GM23338 (cell line): Measurements from ENCODE around the gene SON. TPM values are rescaled to one million over a fixed set of nuclear protein-coding genes. Genes with fewer than 3 reads are reported as not detected.

Source experiments
- ATAC-seq: fragments of 200-7000 bp; cut with Tn5 transposase; 3 replicates; pipeline ENCODE4 v1.9.1; 2020
- DNase-seq: peaks from one replicate; pipeline ENCODE4 v3.0.0-alpha.2; 2015; ENCODE audit warnings: low spot score
- H2AFZ ChIP-seq: fragments of 200-600 bp; sonication (generic); 2 replicates; pipeline ENCODE4 v1.8.0; 2016; ENCODE audit warnings: antibody characterized with exemption, mild to moderate bottlenecking, moderate library complexity
- H3F3A ChIP-seq: fragments of 200-600 bp; sonication (generic); replicated peaks from 2 replicates; pipeline ENCODE4 v1.8.0; 2017; ENCODE audit warnings: antibody characterized with exemption, mixed run types, low read depth
- H3K27ac ChIP-seq: fragments of 200-600 bp; sonication (generic); 2 replicates; pipeline ENCODE4 v1.6.1; 2016; ENCODE audit warnings: low read depth
- H3K27me3 ChIP-seq: fragments of 200-600 bp; sonication (generic); 2 replicates; pipeline ENCODE4 v1.8.0; 2016; ENCODE audit warnings: mild to moderate bottlenecking, mixed run types, moderate library complexity; ENCODE audit not compliant: insufficient read depth
- H3K36me3 ChIP-seq: fragments of 200-600 bp; sonication (generic); 2 replicates; pipeline ENCODE4 v1.8.0; 2016; ENCODE audit warnings: mild to moderate bottlenecking; ENCODE audit not compliant: insufficient read depth
- H3K4me1 ChIP-seq: fragments of 200-600 bp; sonication (generic); 2 replicates; pipeline ENCODE4 v1.8.0; 2016; ENCODE audit warnings: mild to moderate bottlenecking, moderate library complexity; ENCODE audit not compliant: insufficient read depth
- H3K4me2 ChIP-seq: fragments of 200-600 bp; sonication (generic); 2 replicates; pipeline ENCODE4 v1.7.1; 2017; ENCODE audit warnings: mixed run types
- H3K4me3 ChIP-seq: fragments of 200-600 bp; sonication (generic); 2 replicates; pipeline ENCODE4 v1.6.1; 2016; ENCODE audit warnings: mixed run types
- H3K79me2 ChIP-seq: fragments of 200-600 bp; sonication (generic); replicated peaks from 2 replicates; pipeline ENCODE4 v1.8.0; 2017; ENCODE audit warnings: mild to moderate bottlenecking; ENCODE audit not compliant: insufficient read depth
- H3K9me2 ChIP-seq: fragments of 200-600 bp; sonication (generic); 2 replicates; pipeline ENCODE4 v1.8.0; 2017; ENCODE audit not compliant: insufficient read depth
- H4K20me1 ChIP-seq: fragments of 200-600 bp; sonication (generic); replicated peaks from 2 replicates; pipeline ENCODE4 v1.8.0; 2017; ENCODE audit warnings: mild to moderate bottlenecking; ENCODE audit not compliant: insufficient read depth
- H3K27ac Mint-ChIP-seq: 2 replicates; pipeline ENCODE4 v1.8.0; 2020; ENCODE audit warnings: inconsistent platforms, mild to moderate bottlenecking, moderate library complexity, mixed read lengths
- H3K27me3 Mint-ChIP-seq: 3 replicates; pipeline ENCODE4 v1.8.0; 2022; ENCODE audit warnings: low read depth, mild to moderate bottlenecking, moderate library complexity, mixed read lengths, inconsistent platforms; ENCODE audit not compliant: insufficient read depth, poor library complexity
- H3K36me3 Mint-ChIP-seq: 3 replicates; pipeline ENCODE4 v1.8.0; 2021; ENCODE audit warnings: low read depth, mild to moderate bottlenecking, inconsistent platforms, moderate library complexity, mixed read lengths
- H3K4me1 Mint-ChIP-seq: 3 replicates; pipeline ENCODE4 v1.8.0; 2020; ENCODE audit warnings: mild to moderate bottlenecking, inconsistent platforms, mixed read lengths
- H3K4me3 Mint-ChIP-seq: 3 replicates; pipeline ENCODE4 v1.8.0; 2021; ENCODE audit warnings: moderate library complexity, mild to moderate bottlenecking, inconsistent platforms, mixed read lengths
- H3K9me3 Mint-ChIP-seq: 3 replicates; pipeline ENCODE4 v1.8.0; 2020; ENCODE audit warnings: moderate library complexity, mild to moderate bottlenecking, inconsistent platforms, mixed read lengths
- EZH2 ChIP-seq: fragments of 200-600 bp; sonication (generic); IDR thresholded peaks from one replicate; pipeline ENCODE4 v1.8.0; 2017; ENCODE audit warnings: antibody characterized with exemption, mild to moderate bottlenecking, low read depth; ENCODE audit not compliant: unreplicated experiment
- EZH2phosphoT487 ChIP-seq: fragments of 200-600 bp; sonication (generic); IDR thresholded peaks from one replicate; pipeline ENCODE4 v1.8.1; 2018; ENCODE audit warnings: antibody characterized with exemption; ENCODE audit not compliant: unreplicated experiment
- JUNB ChIP-seq: IDR thresholded peaks from one replicate; pipeline ENCODE4 v1.6.1; 2016; ENCODE audit warnings: antibody characterized with exemption; ENCODE audit not compliant: unreplicated experiment
- NANOG ChIP-seq: IDR thresholded peaks from 2 replicates; pipeline ENCODE4 v1.6.1; 2016; ENCODE audit warnings: antibody characterized with exemption, borderline replicate concordance
- STAT1 ChIP-seq: IDR thresholded peaks from one replicate; pipeline ENCODE4 v1.6.1; 2016; ENCODE audit warnings: antibody characterized with exemption; ENCODE audit not compliant: unreplicated experiment
- ZNF114 ChIP-seq: fragments of 250-450 bp; sonication (Bioruptor Pico); IDR thresholded peaks from 2 replicates; pipeline ENCODE4 v1.5.0; 2020; ENCODE audit warnings: mild to moderate bottlenecking, moderate library complexity
- ZNF331 ChIP-seq: fragments of 250-450 bp; sonication (Bioruptor Pico); IDR thresholded peaks from 2 replicates; pipeline ENCODE4 v1.5.0; 2020; ENCODE audit warnings: low read depth, mild to moderate bottlenecking, moderate library complexity
- ZNF462 ChIP-seq: fragments of 250-450 bp; sonication (Bioruptor Pico); IDR thresholded peaks from 2 replicates; pipeline ENCODE4 v1.5.0; 2020; ENCODE audit warnings: mild to moderate bottlenecking, moderate library complexity
- polyA plus RNA-seq: library from polyadenylated mRNA; unstranded; fragments of >200 nt; fragmentation: Nextera tagmentation; extraction: Ambion mirVana; gene quantifications from 2 replicates; pipeline ENCODE4 v1.2.1, GENCODE V29; 2016
- total RNA-seq: library from RNA; depleted of rRNA; stranded (reverse); fragments of >200 nt; shearing (Covaris generic); gene quantifications from 2 replicates; pipeline ENCODE4 v1.2.3, GENCODE V29; 2014
- TF ChIP-seq, protein P1 (sequence below): IDR thresholded peaks from one replicate; pipeline ENCODE4 v1.6.1; 2018; ENCODE audit warnings: antibody characterized with exemption; ENCODE audit not compliant: unreplicated experiment
- TF ChIP-seq, protein P2 (sequence below), 2 experiments: fragments of 200-600 bp in 1 of 2; sonication (generic) in 1 of 2; conservative IDR thresholded peaks; 2 replicates each; pipeline versions ENCODE4 v1.5.1 to v1.6.1; 2016 to 2017; ENCODE audit warnings: antibody characterized with exemption in 2 of 2, low read depth in 2 of 2, mild to moderate bottlenecking in 2 of 2, moderate library complexity in 1 of 2
- TF ChIP-seq, protein P3 (sequence below): IDR thresholded peaks from 2 replicates; pipeline ENCODE4 v1.6.1; 2016; ENCODE audit warnings: antibody characterized with exemption

Gene SON
- total and polyA plus RNA-seq, 2 experiments from 2014 or later, result 361 to 1,421 TPM

DNA sequence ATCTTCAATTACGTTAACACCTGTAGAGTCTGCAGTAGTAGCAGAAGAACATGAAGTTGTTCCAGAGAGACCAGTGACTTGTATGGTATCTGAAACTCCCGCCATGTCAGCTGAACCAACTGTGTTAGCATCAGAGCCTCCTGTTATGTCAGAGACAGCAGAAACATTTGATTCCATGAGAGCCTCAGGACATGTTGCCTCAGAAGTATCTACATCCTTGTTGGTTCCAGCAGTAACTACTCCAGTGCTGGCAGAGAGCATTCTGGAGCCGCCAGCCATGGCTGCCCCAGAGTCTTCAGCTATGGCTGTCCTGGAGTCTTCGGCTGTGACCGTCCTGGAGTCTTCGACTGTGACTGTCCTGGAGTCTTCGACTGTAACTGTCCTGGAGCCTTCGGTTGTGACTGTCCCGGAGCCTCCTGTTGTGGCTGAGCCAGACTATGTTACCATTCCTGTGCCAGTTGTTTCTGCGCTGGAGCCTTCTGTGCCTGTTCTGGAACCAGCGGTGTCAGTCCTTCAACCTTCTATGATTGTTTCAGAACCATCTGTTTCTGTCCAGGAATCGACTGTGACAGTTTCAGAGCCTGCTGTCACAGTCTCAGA lies 10.3 kb downstream of the SON start:
- H4K20me1 ChIP-seq, result peaks cover 58% of the 10 kb centered on the region
- H3K79me2 ChIP-seq, result peaks cover 96% of the 10 kb centered on the region
- no peaks in the 10 kb centered on the region for H3K27me3 Mint-ChIP-seq

More for the DNA sequence above, 10.3 kb downstream of the SON start:
- Mint-ChIP-seq H3K4me3 (no peak overlapping the region), H3K9me3 (no peaks in the 10 kb centered on the region), H3K4me1 (no peaks in the 10 kb centered on the region; the same call in 1 of the 3 replicates), H3K36me3 (peaks cover 97% of the 10 kb centered on the region), H3K27ac (no peak overlapping the region)
- H3K4me1 ChIP-seq, result no peaks in the 10 kb centered on the region
- no peak for TF ChIP-seq ZNF114 (CRISPR knock-in tag)
- TF ChIP-seq, protein P1, sequence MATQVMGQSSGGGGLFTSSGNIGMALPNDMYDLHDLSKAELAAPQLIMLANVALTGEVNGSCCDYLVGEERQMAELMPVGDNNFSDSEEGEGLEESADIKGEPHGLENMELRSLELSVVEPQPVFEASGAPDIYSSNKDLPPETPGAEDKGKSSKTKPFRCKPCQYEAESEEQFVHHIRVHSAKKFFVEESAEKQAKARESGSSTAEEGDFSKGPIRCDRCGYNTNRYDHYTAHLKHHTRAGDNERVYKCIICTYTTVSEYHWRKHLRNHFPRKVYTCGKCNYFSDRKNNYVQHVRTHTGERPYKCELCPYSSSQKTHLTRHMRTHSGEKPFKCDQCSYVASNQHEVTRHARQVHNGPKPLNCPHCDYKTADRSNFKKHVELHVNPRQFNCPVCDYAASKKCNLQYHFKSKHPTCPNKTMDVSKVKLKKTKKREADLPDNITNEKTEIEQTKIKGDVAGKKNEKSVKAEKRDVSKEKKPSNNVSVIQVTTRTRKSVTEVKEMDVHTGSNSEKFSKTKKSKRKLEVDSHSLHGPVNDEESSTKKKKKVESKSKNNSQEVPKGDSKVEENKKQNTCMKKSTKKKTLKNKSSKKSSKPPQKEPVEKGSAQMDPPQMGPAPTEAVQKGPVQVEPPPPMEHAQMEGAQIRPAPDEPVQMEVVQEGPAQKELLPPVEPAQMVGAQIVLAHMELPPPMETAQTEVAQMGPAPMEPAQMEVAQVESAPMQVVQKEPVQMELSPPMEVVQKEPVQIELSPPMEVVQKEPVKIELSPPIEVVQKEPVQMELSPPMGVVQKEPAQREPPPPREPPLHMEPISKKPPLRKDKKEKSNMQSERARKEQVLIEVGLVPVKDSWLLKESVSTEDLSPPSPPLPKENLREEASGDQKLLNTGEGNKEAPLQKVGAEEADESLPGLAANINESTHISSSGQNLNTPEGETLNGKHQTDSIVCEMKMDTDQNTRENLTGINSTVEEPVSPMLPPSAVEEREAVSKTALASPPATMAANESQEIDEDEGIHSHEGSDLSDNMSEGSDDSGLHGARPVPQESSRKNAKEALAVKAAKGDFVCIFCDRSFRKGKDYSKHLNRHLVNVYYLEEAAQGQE, result no peak
- TF ChIP-seq, protein P2, sequence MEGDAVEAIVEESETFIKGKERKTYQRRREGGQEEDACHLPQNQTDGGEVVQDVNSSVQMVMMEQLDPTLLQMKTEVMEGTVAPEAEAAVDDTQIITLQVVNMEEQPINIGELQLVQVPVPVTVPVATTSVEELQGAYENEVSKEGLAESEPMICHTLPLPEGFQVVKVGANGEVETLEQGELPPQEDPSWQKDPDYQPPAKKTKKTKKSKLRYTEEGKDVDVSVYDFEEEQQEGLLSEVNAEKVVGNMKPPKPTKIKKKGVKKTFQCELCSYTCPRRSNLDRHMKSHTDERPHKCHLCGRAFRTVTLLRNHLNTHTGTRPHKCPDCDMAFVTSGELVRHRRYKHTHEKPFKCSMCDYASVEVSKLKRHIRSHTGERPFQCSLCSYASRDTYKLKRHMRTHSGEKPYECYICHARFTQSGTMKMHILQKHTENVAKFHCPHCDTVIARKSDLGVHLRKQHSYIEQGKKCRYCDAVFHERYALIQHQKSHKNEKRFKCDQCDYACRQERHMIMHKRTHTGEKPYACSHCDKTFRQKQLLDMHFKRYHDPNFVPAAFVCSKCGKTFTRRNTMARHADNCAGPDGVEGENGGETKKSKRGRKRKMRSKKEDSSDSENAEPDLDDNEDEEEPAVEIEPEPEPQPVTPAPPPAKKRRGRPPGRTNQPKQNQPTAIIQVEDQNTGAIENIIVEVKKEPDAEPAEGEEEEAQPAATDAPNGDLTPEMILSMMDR (conservative IDR thresholded peaks at IDR 0.05; ENCODE audit: low read depth in 2 of 2), result no peak
- no peak for TF ChIP-seq NANOG
- TF ChIP-seq STAT1, result no peak
- TF ChIP-seq ZNF462 (CRISPR knock-in tag), result no peak
- TF ChIP-seq JUNB, result no peak
- no peak for TF ChIP-seq EZH2phosphoT487
- TF ChIP-seq ZNF331 (CRISPR knock-in tag), result no peak
- TF ChIP-seq, protein P3, sequence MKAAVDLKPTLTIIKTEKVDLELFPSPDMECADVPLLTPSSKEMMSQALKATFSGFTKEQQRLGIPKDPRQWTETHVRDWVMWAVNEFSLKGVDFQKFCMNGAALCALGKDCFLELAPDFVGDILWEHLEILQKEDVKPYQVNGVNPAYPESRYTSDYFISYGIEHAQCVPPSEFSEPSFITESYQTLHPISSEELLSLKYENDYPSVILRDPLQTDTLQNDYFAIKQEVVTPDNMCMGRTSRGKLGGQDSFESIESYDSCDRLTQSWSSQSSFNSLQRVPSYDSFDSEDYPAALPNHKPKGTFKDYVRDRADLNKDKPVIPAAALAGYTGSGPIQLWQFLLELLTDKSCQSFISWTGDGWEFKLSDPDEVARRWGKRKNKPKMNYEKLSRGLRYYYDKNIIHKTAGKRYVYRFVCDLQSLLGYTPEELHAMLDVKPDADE, result no peak
- no peak for TF ChIP-seq EZH2
- peaks cover 74% of the 10 kb centered on the region for H3K36me3 ChIP-seq
- H3K4me2 ChIP-seq, result no peak overlapping the region
- no peak overlapping the region for H3K4me3 ChIP-seq
- H3K27me3 ChIP-seq, result no peaks in the 10 kb centered on the region
- peaks cover 10% of the 10 kb centered on the region; the same call in 1 of the 2 replicates for H3F3A ChIP-seq
- ATAC-seq (no peak; the same call in 2 of the 3 replicates), DNase-seq (no peak)
- no peak overlapping the region for H3K27ac ChIP-seq
- no peak overlapping the region for H2AFZ ChIP-seq
- no peaks in the 10 kb centered on the region for H3K9me2 ChIP-seq
